Measurements from ENCODE around the gene FXYD3. TPM values are rescaled to one million over a fixed set of nuclear protein-coding genes. Genes with fewer than 3 reads are reported as not detected.

FXYD3 gene
- polyA plus RNA-seq, 1 donor (not counting 4 experiments of a cell fraction or from before 2014, with no cell fraction given): 851 TPM

- no peaks in the 10 kb centered on the region for H3K79me2 ChIP-seq (ENCODE audit: control insufficient read depth, insufficient read depth, low read length)
- H3K4me2 ChIP-seq (ENCODE audit: control insufficient read depth, extremely low read depth, insufficient read depth, low read depth, low read length): no peak overlapping the region
- DNase-seq (ENCODE audit: low read depth, low spot score): no peak
- H3K9me1 ChIP-seq (ENCODE audit: control insufficient read depth, extremely low read depth, insufficient read depth, low read length): no peaks in the 10 kb centered on the region
- no peak overlapping the region for H3K27ac ChIP-seq (ENCODE audit: control insufficient read depth, insufficient read depth, low read length)
- no peak for FAIRE-seq
- no peaks in the 10 kb centered on the region for H3K27me3 ChIP-seq (ENCODE audit: control insufficient read depth, extremely low read depth, insufficient read depth, low read length)
- H3K9me3 ChIP-seq (ENCODE audit: control insufficient read depth, low read depth, low read length): peaks cover 4% of the 10 kb centered on the region
- H3K4me1 ChIP-seq (ENCODE audit: control insufficient read depth, extremely low read depth, insufficient read depth, low read length): peaks cover 1% of the 10 kb centered on the region
- TF ChIP-seq EZH2 (IDR thresholded peaks at IDR 0.05; ENCODE audit: low read length) (no peak), CTCF (optimal IDR thresholded peaks at IDR 0.05 in 1 of 3, IDR thresholded peaks at IDR 0.05 in 1 of 3, conservative IDR thresholded peaks at IDR 0.05 in 1 of 3; ENCODE audit: extremely low read depth in 1 of 3, insufficient read depth in 2 of 3, low read length in 3 of 3) (no peak)
- dilution Hi-C loops (cut with MboI; ENCODE audit: extremely low pct_ligation_motif_present, low sequenced_read_pairs): no loop called here
- H3K4me3 ChIP-seq (ENCODE audit: control insufficient read depth in 2 of 3, extremely low read depth in 1 of 3, insufficient read depth in 2 of 3, low read depth in 1 of 3, low read length in 3 of 3): no peak overlapping the region
- no peak overlapping the region for H2AFZ ChIP-seq (ENCODE audit: control insufficient read depth, low read length)
- H4K20me1 ChIP-seq (ENCODE audit: control insufficient read depth, extremely low read depth, insufficient read depth, low read length): no peaks in the 10 kb centered on the region
- no peak overlapping the region for H3K9ac ChIP-seq (ENCODE audit: control insufficient read depth, extremely low read depth, insufficient read depth, low read length)
- H3K36me3 ChIP-seq (ENCODE audit: control insufficient read depth in 2 of 2, extremely low read depth in 1 of 2, insufficient read depth in 2 of 2, low read length in 2 of 2): no peaks in the 10 kb centered on the region
Observed at GRCh38 chr19:35073516-35073915, 42.1 kb upstream of the FXYD3 start.

GRCh38 chr19:35073941-35074340, 41.7 kb upstream of the FXYD3 start:
- Histone ChIP-seq H2AFZ (ENCODE audit: control insufficient read depth, low read length) (no peak overlapping the region), H3K4me2 (ENCODE audit: control insufficient read depth, extremely low read depth, insufficient read depth, low read depth, low read length) (no peak overlapping the region)
- dilution Hi-C loops (cut with MboI; ENCODE audit: extremely low pct_ligation_motif_present, low sequenced_read_pairs): no loop called here

More at GRCh38 chr19:35073941-35074340, 41.7 kb upstream of the FXYD3 start:
- Histone ChIP-seq H3K9me3 (ENCODE audit: control insufficient read depth, low read depth, low read length) (peaks cover 4% of the 10 kb centered on the region), H3K9ac (ENCODE audit: control insufficient read depth, extremely low read depth, insufficient read depth, low read length) (no peak overlapping the region), H3K27ac (ENCODE audit: control insufficient read depth, insufficient read depth, low read length) (no peak overlapping the region), H3K27me3 (ENCODE audit: control insufficient read depth, extremely low read depth, insufficient read depth, low read length) (no peaks in the 10 kb centered on the region), H4K20me1 (ENCODE audit: control insufficient read depth, extremely low read depth, insufficient read depth, low read length) (no peaks in the 10 kb centered on the region), H3K4me1 (ENCODE audit: control insufficient read depth, extremely low read depth, insufficient read depth, low read length) (no peaks in the 10 kb centered on the region), H3K9me1 (ENCODE audit: control insufficient read depth, extremely low read depth, insufficient read depth, low read length) (no peaks in the 10 kb centered on the region), H3K79me2 (ENCODE audit: control insufficient read depth, insufficient read depth, low read length) (no peaks in the 10 kb centered on the region), H3K36me3 (ENCODE audit: control insufficient read depth in 2 of 2, extremely low read depth in 1 of 2, insufficient read depth in 2 of 2, low read length in 2 of 2) (no peaks in the 10 kb centered on the region), H3K4me3 (ENCODE audit: control insufficient read depth in 2 of 3, extremely low read depth in 1 of 3, insufficient read depth in 2 of 3, low read depth in 1 of 3, low read length in 3 of 3) (no peak overlapping the region)
- TF ChIP-seq CTCF (optimal IDR thresholded peaks at IDR 0.05 in 1 of 3, IDR thresholded peaks at IDR 0.05 in 1 of 3, conservative IDR thresholded peaks at IDR 0.05 in 1 of 3; ENCODE audit: extremely low read depth in 1 of 3, insufficient read depth in 2 of 3, low read length in 3 of 3): no peak
- no peak for TF ChIP-seq EZH2 (IDR thresholded peaks at IDR 0.05; ENCODE audit: low read length)
- FAIRE-seq (no peak), DNase-seq (ENCODE audit: low read depth, low spot score) (no peak)

All from keratinocyte (primary cell).